Measurements from ENCODE around the gene PEX12. TPM values are rescaled to one million over a fixed set of nuclear protein-coding genes. Genes with fewer than 3 reads are reported as not detected.

PEX12 gene
- total and polyA plus RNA-seq, 9 of the 15 experiments (the other 6 are each of a cell fraction or from before 2014, with no cell fraction given), result 4.0 to 12.4 (median 6.4) TPM

DNA sequence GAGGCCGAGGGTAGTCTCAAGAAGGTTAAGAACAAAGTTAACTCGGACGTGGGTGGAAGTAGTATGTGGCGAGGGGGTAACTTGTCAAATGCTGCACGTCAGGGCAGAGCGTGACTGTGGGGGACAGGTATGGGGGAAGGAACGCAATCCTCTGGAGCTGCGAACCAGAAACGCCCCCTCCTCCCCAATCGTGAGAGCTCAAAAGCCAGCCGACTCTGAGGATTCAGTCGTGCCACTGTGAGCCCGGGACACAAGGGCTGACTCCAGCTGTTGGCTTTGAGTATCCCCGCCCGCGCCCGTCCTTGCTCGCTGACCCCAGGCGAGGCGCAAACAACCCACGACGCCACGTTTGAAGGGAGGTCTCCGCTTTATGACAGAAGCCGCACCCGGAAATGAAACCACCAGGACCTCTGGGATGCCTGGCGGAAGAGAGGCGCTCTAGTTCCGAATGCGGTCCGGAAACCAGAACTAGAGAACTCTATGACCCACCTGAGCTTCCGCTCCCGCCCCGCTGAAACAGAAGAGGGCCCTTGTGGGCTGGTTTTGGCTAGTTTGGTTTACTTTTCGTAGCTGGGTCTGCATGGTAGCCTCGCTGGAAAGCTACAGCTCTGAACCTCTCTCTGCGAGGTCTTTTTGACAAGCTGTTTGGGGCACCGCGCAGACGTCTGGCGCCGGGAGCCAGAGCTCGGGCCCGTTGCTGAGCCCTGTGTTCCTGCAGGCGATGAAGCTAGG lies at the start of gene PEX12 (continued):
- TF ChIP-seq ZNF696 (CRISPR knock-in tag; conservative IDR thresholded peaks at IDR 0.05), result no peak
- TF ChIP-seq, protein P1, sequence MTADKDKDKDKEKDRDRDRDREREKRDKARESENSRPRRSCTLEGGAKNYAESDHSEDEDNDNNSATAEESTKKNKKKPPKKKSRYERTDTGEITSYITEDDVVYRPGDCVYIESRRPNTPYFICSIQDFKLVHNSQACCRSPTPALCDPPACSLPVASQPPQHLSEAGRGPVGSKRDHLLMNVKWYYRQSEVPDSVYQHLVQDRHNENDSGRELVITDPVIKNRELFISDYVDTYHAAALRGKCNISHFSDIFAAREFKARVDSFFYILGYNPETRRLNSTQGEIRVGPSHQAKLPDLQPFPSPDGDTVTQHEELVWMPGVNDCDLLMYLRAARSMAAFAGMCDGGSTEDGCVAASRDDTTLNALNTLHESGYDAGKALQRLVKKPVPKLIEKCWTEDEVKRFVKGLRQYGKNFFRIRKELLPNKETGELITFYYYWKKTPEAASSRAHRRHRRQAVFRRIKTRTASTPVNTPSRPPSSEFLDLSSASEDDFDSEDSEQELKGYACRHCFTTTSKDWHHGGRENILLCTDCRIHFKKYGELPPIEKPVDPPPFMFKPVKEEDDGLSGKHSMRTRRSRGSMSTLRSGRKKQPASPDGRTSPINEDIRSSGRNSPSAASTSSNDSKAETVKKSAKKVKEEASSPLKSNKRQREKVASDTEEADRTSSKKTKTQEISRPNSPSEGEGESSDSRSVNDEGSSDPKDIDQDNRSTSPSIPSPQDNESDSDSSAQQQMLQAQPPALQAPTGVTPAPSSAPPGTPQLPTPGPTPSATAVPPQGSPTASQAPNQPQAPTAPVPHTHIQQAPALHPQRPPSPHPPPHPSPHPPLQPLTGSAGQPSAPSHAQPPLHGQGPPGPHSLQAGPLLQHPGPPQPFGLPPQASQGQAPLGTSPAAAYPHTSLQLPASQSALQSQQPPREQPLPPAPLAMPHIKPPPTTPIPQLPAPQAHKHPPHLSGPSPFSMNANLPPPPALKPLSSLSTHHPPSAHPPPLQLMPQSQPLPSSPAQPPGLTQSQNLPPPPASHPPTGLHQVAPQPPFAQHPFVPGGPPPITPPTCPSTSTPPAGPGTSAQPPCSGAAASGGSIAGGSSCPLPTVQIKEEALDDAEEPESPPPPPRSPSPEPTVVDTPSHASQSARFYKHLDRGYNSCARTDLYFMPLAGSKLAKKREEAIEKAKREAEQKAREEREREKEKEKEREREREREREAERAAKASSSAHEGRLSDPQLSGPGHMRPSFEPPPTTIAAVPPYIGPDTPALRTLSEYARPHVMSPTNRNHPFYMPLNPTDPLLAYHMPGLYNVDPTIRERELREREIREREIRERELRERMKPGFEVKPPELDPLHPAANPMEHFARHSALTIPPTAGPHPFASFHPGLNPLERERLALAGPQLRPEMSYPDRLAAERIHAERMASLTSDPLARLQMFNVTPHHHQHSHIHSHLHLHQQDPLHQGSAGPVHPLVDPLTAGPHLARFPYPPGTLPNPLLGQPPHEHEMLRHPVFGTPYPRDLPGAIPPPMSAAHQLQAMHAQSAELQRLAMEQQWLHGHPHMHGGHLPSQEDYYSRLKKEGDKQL (CRISPR knock-in tag; IDR thresholded peaks at IDR 0.05; ENCODE audit: borderline replicate concordance), result no peak
- TF ChIP-seq TEAD4 (IDR thresholded peaks at IDR 0.05; ENCODE audit: low read length), result no peak
- no peak for TF ChIP-seq TEAD4 (CRISPR knock-in tag; IDR thresholded peaks at IDR 0.05; ENCODE audit: borderline replicate concordance)
- TF ChIP-seq, protein P2, sequence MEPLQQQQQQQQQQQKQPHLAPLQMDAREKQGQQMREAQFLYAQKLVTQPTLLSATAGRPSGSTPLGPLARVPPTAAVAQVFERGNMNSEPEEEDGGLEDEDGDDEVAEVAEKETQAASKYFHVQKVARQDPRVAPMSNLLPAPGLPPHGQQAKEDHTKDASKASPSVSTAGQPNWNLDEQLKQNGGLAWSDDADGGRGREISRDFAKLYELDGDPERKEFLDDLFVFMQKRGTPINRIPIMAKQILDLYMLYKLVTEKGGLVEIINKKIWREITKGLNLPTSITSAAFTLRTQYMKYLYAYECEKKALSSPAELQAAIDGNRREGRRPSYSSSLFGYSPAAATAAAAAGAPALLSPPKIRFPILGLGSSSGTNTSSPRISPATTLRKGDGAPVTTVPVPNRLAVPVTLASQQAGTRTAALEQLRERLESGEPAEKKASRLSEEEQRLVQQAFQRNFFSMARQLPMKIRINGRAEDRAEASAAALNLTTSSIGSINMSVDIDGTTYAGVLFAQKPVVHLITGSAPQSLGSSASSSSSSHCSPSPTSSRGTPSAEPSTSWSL (CRISPR knock-in tag; IDR thresholded peaks at IDR 0.05; ENCODE audit: borderline replicate concordance), result no peak
- TF ChIP-seq RBBP5 (IDR thresholded peaks at IDR 0.05; ENCODE audit: borderline replicate concordance, insufficient read depth, low read length, poor library complexity, severe bottlenecking), result peak; percentile 54
- no peak for TF ChIP-seq RBM15 (IDR thresholded peaks at IDR 0.05; ENCODE audit: insufficient read depth, low read length)
- TF ChIP-seq, protein P3, sequence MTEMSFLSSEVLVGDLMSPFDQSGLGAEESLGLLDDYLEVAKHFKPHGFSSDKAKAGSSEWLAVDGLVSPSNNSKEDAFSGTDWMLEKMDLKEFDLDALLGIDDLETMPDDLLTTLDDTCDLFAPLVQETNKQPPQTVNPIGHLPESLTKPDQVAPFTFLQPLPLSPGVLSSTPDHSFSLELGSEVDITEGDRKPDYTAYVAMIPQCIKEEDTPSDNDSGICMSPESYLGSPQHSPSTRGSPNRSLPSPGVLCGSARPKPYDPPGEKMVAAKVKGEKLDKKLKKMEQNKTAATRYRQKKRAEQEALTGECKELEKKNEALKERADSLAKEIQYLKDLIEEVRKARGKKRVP (CRISPR knock-in tag; IDR thresholded peaks at IDR 0.05), result no peak
- TF ChIP-seq MAFF (IDR thresholded peaks at IDR 0.05; ENCODE audit: low read length), result no peak
- TF ChIP-seq XRCC5 (IDR thresholded peaks at IDR 0.05; ENCODE audit: low read depth, low read length), result peak; percentile 41; the same call in 1 of the 2 replicates
- TF ChIP-seq ZNF324 (CRISPR knock-in tag; IDR thresholded peaks at IDR 0.05), result no peak
- TF ChIP-seq, protein P4, sequence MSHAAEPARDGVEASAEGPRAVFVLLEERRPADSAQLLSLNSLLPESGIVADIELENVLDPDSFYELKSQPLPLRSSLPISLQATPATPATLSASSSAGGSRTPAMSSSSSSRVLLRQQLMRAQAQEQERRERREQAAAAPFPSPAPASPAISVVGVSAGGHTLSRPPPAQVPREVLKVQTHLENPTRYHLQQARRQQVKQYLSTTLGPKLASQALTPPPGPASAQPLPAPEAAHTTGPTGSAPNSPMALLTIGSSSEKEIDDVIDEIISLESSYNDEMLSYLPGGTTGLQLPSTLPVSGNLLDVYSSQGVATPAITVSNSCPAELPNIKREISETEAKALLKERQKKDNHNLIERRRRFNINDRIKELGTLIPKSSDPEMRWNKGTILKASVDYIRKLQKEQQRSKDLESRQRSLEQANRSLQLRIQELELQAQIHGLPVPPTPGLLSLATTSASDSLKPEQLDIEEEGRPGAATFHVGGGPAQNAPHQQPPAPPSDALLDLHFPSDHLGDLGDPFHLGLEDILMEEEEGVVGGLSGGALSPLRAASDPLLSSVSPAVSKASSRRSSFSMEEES (CRISPR knock-in tag; IDR thresholded peaks at IDR 0.05), result no peak
- peak; percentile 81; the same call in 1 of the 2 replicates for TF ChIP-seq GTF2F1 (IDR thresholded peaks at IDR 0.05; ENCODE audit: low read depth, low read length)

Data from K562 (cell line).